ENCODE measurements around the gene TSR2. TPM values are rescaled to one million over a fixed set of nuclear protein-coding genes. Genes with fewer than 3 reads are reported as not detected.
"Not testable (repeated sequence)": the region's sequence is repeated elsewhere in the genome, so short reads cannot be mapped to it uniquely, and the experiment has no call there.

The TSR2 gene
- total and polyA plus RNA-seq, 8 donors = 12.5 to 28.9 (median 16.4) TPM

GRCh38 chrX:54483946-54484345 lies 43.7 kb downstream of the TSR2 start:
- Histone ChIP-seq H3K9me3 (no peaks in the 10 kb centered on the region), H3K27me3 (no peaks in the 10 kb centered on the region), H3K4me3 (no peak overlapping the region), H3K4me1 (no peaks in the 10 kb centered on the region), H3K36me3 (no peaks in the 10 kb centered on the region), H3K27ac (no peak overlapping the region)
- 72 to 80% methylated on average over 9 of the region's 9 CpGs for WGBS, 2 donors
- intact Hi-C loops (cut with DNase I) = no loop called here
- FAIRE-seq (no peak), DNase-seq (no peak), ATAC-seq (no peak)
- no peak for TF ChIP-seq CTCF (IDR thresholded peaks at IDR 0.05)

DNA sequence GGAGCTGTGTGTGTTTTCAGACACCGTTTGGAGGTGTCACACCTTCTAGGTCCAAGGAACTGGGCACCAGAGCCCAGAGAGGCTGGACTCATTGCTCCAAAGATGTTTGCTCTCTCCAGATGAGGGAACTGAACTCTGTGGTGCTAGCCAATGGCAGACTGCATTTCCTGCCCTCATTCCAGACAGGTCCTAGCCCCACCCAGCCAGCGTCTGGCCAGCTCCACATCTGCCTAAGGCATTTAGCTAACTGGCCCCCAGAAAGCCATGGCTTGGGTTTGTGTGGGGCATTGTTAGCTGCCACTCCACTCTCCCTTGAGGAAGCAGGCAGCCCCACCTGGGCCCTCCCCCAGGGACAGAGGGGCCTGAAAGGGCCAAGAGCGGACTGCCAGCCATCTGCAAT lies 44.5 kb downstream of the TSR2 start:
- no peak for ATAC-seq
- WGBS, 2 donors = 60 to 72% methylated on average over 3 of the region's 3 CpGs
- intact Hi-C loops (cut with DNase I) = no loop called here
- no peak for TF ChIP-seq CTCF (IDR thresholded peaks at IDR 0.05)
- H3K4me1 ChIP-seq = no peaks in the 10 kb centered on the region
- H3K9me3 ChIP-seq = no peaks in the 10 kb centered on the region
- DNase-seq = no peak
- no peak for FAIRE-seq
- no peaks in the 10 kb centered on the region for H3K27me3 ChIP-seq
- H3K36me3 ChIP-seq = no peaks in the 10 kb centered on the region
- no peak overlapping the region for H3K27ac ChIP-seq
- H3K4me3 ChIP-seq = no peak overlapping the region

DNA sequence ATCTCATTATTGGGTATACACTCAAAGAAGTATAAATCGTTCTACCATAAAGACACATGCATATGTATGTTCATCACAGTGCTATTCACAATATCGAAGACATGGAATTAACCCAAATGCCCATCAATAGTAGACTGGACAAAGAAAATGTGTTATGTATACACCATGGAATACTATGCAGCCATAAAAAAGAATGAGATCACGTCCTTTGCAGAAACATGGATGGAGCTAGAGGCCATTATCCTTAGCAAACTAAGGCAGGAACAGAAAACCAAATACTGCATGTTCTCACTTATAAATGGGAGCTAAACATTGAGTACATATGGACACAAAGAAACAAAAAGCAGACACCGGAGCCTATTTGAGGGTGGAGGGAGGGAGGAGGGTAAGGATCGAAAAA lies 49.6 kb downstream of the TSR2 start:
- FAIRE-seq; intact Hi-C loops (cut with DNase I): not testable (repeated sequence)
- WGBS, 2 donors = 81 to 98% methylated on average over 5 of the region's 5 CpGs

DNA sequence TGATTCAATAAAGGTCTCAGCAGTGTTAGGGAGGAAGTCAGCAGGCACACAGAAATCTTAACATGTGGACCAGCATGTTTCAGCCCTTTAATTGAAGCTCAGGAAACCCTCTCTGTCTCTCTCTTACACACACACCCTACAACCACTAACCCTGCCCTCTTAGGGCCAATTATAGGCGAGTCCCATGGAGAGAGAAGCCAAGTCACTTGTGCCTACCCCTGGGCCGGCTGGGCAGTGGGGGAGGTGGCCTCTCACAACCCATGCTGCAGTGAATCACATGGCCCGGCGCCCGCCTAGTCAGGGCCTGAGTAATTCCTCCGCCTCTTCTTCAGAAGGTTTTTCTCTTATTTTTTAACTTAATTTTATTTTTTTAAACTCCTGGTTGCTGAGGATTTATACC lies 52.1 kb downstream of the TSR2 start:
- WGBS, 2 donors = 72 to 77% methylated on average over 6 of the region's 6 CpGs
- Histone ChIP-seq H3K9me3 (no peaks in the 10 kb centered on the region), H3K27ac (no peak overlapping the region), H3K36me3 (no peaks in the 10 kb centered on the region), H3K4me3 (no peak overlapping the region), H3K4me1 (no peaks in the 10 kb centered on the region), H3K27me3 (no peaks in the 10 kb centered on the region)
- ATAC-seq (no peak), FAIRE-seq (no peak), DNase-seq (no peak)
- intact Hi-C loops (cut with DNase I) = no loop called here
- no peak for TF ChIP-seq CTCF (IDR thresholded peaks at IDR 0.05)

More for the DNA sequence above, 49.6 kb downstream of the TSR2 start:
- not testable (repeated sequence) for H3K9me3 ChIP-seq, H3K36me3 ChIP-seq, H3K4me3 ChIP-seq, ATAC-seq, DNase-seq, H3K4me1 ChIP-seq, H3K27me3 ChIP-seq, H3K27ac ChIP-seq

DNA sequence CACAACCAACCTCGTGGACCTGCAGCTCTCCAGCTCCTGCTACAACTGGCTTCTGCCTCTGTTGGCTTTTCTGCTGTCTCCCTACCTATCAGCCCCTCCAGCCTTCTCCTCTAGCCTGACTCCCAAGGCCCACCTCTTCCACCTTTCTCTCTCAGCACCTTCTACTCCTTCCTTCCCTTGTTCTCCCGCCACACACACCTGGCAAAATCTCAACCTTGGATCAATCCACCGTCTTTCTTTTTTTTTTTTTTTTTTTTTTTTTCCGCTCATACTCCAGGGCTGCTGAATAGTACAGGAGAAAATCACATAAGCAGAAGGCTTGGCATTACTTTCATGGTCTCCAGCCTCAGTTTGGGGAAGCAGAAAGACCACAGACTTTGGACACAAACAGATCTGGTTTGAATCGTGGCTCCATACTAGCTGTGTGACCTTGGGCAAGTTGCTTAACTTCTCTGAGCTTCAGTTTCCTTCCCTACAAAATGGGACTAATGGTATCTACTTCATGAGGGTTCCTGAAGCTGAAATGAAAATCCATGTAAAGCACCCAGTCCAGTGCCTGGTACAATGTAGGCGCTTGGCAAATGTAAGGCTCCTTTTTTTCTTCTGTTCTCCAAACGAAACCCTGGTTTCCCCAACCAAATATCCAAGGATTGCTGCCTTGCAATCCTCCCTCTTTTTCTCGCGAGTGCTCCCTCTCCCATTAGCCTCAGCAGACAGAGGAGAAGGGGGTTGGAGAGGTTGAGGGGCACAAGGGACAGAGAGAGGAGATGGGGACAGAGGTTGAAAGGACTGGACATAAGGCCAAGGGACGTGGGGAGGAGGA lies 54.2 kb downstream of the TSR2 start:
- Histone ChIP-seq H3K27ac (no peak overlapping the region), H3K4me3 (peak overlapping the region; percentile 38 to 58 (median 46)), H3K9me3 (no peaks in the 10 kb centered on the region), H3K36me3 (no peaks in the 10 kb centered on the region), H3K4me1 (no peaks in the 10 kb centered on the region), H3K27me3 (no peaks in the 10 kb centered on the region)
- DNase-seq (no peak), ATAC-seq (no peak), FAIRE-seq (no peak)
- 15 to 26% methylated on average over 10 of the region's 10 CpGs for WGBS, 2 donors
- no peak for TF ChIP-seq CTCF (IDR thresholded peaks at IDR 0.05)
- intact Hi-C loops (cut with DNase I) = no loop called here

Other genes with a start within 250 kb of the TSR2 start
- gene WNK3, start 82.4 kb upstream of the TSR2 start, total RNA-seq = 1 to 10 TPM in 4 of 6 donors, under 1 TPM in 2; 0.69 to 1.7 (median 1.0) TPM
- under 1 TPM; 0.15 to 0.63 TPM for gene WNK3, start 82.4 kb upstream of the TSR2 start, polyA plus RNA-seq
- gene FGD1, start 55.8 kb downstream of the TSR2 start, total RNA-seq = 1 to 10 TPM; 1.7 to 4.0 (median 2.5) TPM
- gene FGD1, start 55.8 kb downstream of the TSR2 start, polyA plus RNA-seq = 1 to 10 TPM; 3.0 TPM
- gene GNL3L, start 89.8 kb downstream of the TSR2 start, total RNA-seq = 10 to 100 TPM; 10.6 to 21.6 (median 16.3) TPM
- 1 to 10 TPM; 4.0 to 4.4 TPM for gene GNL3L, start 89.8 kb downstream of the TSR2 start, polyA plus RNA-seq

All from pancreas (tissue), 10 donors.